Sigmoid colon (tissue), 3 donors: Measurements from ENCODE around the gene CA12.

Experiments
- POLR2A ChIP-seq, 2 donors: fragments of 450-650 bp; IDR thresholded peaks; one replicate each; pipeline ENCODE4 v1.6.1; 2016; ENCODE audit warnings: antibody characterized with exemption in 2 of 2, mild to moderate bottlenecking in 2 of 2, moderate library complexity in 2 of 2
- TF ChIP-seq, protein P1 (sequence below), 4 experiments: fragments of 450-650 bp in 3 of 4; fragments of 200-600 bp in 1 of 4; IDR thresholded peaks; one replicate each; pipeline ENCODE4 v1.5.1; 2016 to 2019; ENCODE audit warnings: antibody characterized with exemption in 4 of 4, mild to moderate bottlenecking in 3 of 4, moderate library complexity in 2 of 4

DNA sequence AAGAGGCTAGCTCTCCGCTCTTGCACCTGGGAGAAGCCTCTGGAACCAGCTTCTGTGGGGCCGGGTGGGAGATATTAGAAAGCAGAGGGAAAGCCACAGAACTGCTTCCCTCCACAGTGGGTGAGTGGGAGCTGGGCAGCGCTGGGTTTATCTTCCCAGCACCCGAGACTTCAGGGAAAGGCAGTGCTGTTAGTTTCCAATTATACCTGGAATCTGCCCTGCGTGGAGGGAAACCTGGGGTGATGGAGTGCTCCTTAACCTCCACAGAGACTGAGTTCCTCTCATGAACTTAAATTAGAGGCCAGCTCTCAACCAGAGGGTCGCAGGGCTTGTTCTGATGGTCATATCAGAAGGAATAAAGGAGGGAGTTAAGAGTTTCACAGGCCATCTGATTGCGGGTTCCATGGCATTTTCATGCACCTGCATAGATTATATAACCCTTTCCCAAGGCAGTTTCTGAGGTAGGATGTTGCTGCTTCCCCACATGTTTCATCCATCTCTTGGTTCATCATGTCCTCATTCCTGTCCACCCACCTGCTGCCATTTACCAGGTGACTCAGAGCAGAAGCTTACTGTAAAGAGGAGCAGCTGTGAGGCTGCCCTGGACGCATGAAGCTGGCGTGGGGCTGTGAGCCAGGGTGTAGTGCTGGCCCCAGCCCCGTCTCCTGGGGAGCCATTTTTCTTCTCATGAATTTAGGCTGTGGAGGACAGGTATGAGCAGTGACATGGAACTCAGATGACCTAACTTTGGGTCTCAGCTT, 42.5 kb downstream of the CA12 start:
- no peak for TF ChIP-seq POLR2A (IDR thresholded peaks at IDR 0.05)
- TF ChIP-seq, protein P1, sequence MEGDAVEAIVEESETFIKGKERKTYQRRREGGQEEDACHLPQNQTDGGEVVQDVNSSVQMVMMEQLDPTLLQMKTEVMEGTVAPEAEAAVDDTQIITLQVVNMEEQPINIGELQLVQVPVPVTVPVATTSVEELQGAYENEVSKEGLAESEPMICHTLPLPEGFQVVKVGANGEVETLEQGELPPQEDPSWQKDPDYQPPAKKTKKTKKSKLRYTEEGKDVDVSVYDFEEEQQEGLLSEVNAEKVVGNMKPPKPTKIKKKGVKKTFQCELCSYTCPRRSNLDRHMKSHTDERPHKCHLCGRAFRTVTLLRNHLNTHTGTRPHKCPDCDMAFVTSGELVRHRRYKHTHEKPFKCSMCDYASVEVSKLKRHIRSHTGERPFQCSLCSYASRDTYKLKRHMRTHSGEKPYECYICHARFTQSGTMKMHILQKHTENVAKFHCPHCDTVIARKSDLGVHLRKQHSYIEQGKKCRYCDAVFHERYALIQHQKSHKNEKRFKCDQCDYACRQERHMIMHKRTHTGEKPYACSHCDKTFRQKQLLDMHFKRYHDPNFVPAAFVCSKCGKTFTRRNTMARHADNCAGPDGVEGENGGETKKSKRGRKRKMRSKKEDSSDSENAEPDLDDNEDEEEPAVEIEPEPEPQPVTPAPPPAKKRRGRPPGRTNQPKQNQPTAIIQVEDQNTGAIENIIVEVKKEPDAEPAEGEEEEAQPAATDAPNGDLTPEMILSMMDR (IDR thresholded peaks at IDR 0.05) = no peak
